Large intestine (tissue), 3 donors: ENCODE data around the gene TTYH3. TPM values are rescaled to one million over a fixed set of nuclear protein-coding genes. Genes with fewer than 3 reads are reported as not detected.

Experiments
- DNase-seq, 2 donors: peaks; one replicate each; pipeline versions ENCODE4 v3.0.0 to v3.0.0-alpha.2; 2013
- H3K27ac ChIP-seq: one replicate; pipeline ENCODE4 v1.5.1; 2013; ENCODE audit warnings: low read length
- H3K27me3 ChIP-seq: 2 replicates; pipeline ENCODE4 v1.6.1; 2013; ENCODE audit warnings: low read length; ENCODE audit not compliant: control insufficient read depth, insufficient read depth
- H3K36me3 ChIP-seq: 2 replicates; pipeline ENCODE4 v1.6.1; 2013; ENCODE audit warnings: low read length; ENCODE audit not compliant: control insufficient read depth, insufficient read depth
- H3K4me1 ChIP-seq: one replicate; pipeline ENCODE4 v1.6.1; 2013; ENCODE audit warnings: low read length; ENCODE audit not compliant: control insufficient read depth, insufficient read depth
- H3K4me3 ChIP-seq: one replicate; pipeline ENCODE4 v1.5.1; 2013; ENCODE audit warnings: low read length
- H3K9me3 ChIP-seq: one replicate; pipeline ENCODE4 v1.6.1; 2013; ENCODE audit warnings: mild to moderate bottlenecking, low read depth, low read length, moderate library complexity; ENCODE audit not compliant: control insufficient read depth
- WGBS: methylation state at CpG from one replicate; pipeline ENCODE4 v1.1.5; 2013; ENCODE audit warnings: low lambda C conversion rate; ENCODE audit not compliant: insufficient coverage; 5-methylcytosine and 5-hydroxymethylcytosine counted together
- polyA plus RNA-seq: library from polyadenylated mRNA; unstranded; fragments of 120-200 nt; gene quantifications from one replicate; pipeline ENCODE4 v1.2.1, GENCODE V29; 2013

TTYH3 gene
- polyA plus RNA-seq, 1 donor, result 152 TPM

GRCh38 chr7:2659556-2660358, 28.0 kb downstream of the TTYH3 start:
- no peak overlapping the region for H3K4me3 ChIP-seq
- peaks cover 11% of the 10 kb centered on the region for H3K4me1 ChIP-seq
- no peak for DNase-seq
- peaks cover 78% of the 10 kb centered on the region for H3K36me3 ChIP-seq
- WGBS, result no CpG with 5 or more reads among the region's 36 CpGs
- H3K27me3 ChIP-seq, result no peaks in the 10 kb centered on the region
- no peak overlapping the region for H3K27ac ChIP-seq
- no peaks in the 10 kb centered on the region for H3K9me3 ChIP-seq

DNA sequence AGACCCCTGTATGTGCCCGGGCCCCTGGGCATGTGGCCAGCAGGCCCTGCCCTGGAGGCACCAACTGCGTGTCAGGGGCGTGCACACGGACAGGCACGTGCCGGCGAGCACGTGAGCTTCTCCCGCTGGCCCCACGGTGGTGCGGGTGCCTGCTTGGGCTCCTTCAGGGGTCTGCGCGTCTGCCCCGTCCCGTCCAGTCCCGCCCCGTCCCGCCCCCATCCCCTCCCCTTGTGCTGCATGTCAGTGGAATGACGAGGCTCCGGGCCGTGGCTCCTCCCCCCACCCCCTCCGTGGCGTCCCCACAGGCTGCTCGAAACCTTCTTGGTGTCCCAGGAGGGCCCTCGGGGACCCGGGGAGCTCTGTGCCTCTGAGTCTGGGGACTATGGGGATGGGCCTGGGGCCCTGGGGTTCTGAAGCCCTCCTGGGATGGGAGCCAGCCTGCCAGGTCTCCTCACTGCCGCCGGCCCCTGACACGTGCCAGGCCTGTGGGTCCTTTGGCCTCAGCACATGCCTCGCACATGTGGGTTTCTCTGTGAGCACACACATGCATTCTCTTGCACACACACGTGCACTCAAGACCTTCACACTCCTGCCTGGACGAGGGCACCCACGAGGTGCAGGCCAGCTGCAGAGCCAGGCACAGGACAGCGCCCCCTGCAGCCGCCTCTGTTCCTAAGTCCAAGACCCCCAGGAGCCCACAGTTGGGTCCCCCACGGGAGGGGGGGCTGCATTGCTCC, 28.7 kb downstream of the TTYH3 start:
- Histone ChIP-seq H3K27ac (no peak overlapping the region), H3K9me3 (peaks cover 3% of the 10 kb centered on the region), H3K27me3 (no peaks in the 10 kb centered on the region), H3K4me1 (peaks cover 11% of the 10 kb centered on the region), H3K36me3 (peaks cover 73% of the 10 kb centered on the region), H3K4me3 (no peak overlapping the region)
- DNase-seq, result no peak
- no CpG with 5 or more reads among the region's 36 CpGs for WGBS

- H3K9me3 ChIP-seq, result peaks cover 6% of the 10 kb centered on the region
- H3K27ac ChIP-seq, result no peak overlapping the region
- WGBS, result no CpG with 5 or more reads among the region's 10 CpGs
- H3K27me3 ChIP-seq, result no peaks in the 10 kb centered on the region
- no peak overlapping the region for H3K4me3 ChIP-seq
- H3K4me1 ChIP-seq, result peaks cover 11% of the 10 kb centered on the region
- DNase-seq, result no peak
- H3K36me3 ChIP-seq, result peaks cover 67% of the 10 kb centered on the region
These were observed 29.3 kb downstream of the TTYH3 start for GRCh38 chr7:2661096-2661449.

DNA sequence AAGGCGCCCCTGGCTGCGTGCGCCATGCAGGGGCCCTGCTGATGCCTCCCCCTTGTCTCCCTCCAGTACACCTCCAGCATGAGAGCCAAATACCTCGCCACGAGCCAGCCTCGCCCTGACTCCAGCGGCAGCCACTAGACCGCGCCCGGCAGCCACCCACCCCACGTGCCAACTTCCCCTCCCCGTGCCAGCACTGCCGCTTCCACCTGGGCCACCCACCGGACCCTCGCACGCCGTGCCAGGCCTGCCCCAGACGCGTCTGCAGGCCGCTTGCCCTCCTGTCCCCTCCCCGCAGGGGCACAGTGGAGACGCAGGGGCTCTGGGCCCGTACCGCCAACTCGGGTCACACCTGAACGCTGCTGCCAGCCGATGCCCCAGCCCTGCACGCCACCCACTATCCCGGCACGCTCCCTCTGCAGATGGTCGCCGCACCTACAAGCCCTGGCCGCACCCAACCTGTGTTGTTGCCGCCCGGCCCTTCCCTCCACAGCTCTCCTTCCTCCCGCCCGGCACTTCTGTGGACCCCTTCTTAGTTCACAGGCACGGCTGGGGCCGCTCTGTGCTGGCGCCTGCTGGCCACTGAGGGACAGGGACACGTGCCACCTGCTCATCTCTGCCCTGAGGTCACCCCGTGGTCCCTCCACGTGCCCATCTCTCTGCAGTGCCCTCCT, 30.0 kb downstream of the TTYH3 start:
- Histone ChIP-seq H3K27ac (no peak overlapping the region), H3K27me3 (no peaks in the 10 kb centered on the region), H3K4me3 (no peak overlapping the region), H3K4me1 (peaks cover 12% of the 10 kb centered on the region), H3K9me3 (peaks cover 6% of the 10 kb centered on the region), H3K36me3 (peaks cover 61% of the 10 kb centered on the region)
- no peak for DNase-seq
- WGBS, result no CpG with 5 or more reads among the region's 43 CpGs

- no peak for DNase-seq
- peaks cover 15% of the 10 kb centered on the region for H3K4me1 ChIP-seq
- no CpG with 5 or more reads among the region's 33 CpGs for WGBS
- no peaks in the 10 kb centered on the region for H3K27me3 ChIP-seq
- no peak overlapping the region for H3K4me3 ChIP-seq
- H3K27ac ChIP-seq, result no peak overlapping the region
- peaks cover 6% of the 10 kb centered on the region for H3K9me3 ChIP-seq
- peaks cover 53% of the 10 kb centered on the region for H3K36me3 ChIP-seq
These were observed 30.7 kb downstream of the TTYH3 start for GRCh38 chr7:2662273-2663120.

DNA sequence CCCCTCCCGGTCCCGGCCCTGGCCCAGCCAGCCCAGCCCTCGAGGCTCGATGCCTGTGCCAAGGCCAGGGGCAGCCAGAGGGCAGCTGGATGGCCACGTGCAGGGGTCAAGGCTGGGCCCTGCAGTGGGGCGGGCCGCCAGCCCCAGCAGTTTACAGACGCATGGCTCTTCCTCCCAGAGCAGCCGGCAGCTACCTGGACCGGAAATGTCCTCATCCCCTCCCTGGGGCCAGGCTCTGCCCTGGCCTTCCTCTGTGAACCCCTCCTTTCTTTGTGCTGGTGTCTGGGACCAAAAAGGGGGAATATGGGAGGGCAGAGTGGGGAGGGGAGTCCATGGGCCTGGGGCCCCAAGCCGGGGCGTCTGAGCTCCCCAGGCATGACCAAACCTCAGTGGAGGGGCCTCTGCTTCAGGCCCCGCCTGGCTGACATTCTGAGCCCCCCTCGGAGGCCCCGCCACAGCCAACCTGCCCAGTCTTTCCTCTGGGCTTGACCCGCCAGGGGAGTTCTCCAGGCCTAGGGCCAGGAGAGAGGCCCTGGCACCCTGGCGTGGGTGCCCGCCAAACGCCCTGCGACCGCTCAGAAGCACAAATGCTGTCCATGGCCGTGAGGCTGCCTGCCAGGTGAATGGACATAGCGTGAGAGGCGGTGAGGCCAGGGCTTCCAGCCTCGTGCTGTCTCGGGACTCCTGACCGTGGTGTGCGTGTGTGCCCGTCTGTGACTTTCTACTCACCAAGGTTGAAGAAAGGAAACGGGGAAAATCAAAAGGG, 31.5 kb downstream of the TTYH3 start:
- peaks cover 6% of the 10 kb centered on the region for H3K9me3 ChIP-seq
- H3K4me3 ChIP-seq, result no peak overlapping the region
- WGBS, result no CpG with 5 or more reads among the region's 30 CpGs
- no peak overlapping the region for H3K27ac ChIP-seq
- peaks cover 17% of the 10 kb centered on the region for H3K4me1 ChIP-seq
- peak in 1 of 2 donors; percentile 36 for DNase-seq
- H3K36me3 ChIP-seq, result peaks cover 45% of the 10 kb centered on the region
- no peaks in the 10 kb centered on the region for H3K27me3 ChIP-seq

DNA sequence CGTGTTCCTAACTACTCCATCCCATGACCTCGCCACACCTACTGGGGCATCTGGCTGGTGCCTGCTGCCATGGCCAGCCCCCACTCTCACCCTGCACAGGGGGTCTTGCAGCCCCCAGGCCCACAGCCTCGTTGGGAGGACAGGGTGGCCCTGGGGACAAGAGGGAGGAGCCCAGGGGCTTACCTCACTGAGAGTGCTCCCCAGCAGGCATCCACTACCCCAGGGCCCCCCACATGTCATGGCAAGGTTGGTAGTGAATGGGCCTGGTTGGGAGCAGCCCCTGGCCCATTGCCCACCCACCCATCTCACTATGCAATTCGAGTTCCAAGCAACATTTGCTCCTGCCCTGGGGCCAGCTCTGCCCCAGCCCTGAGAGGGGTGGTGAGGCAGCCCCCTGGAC, 32.2 kb downstream of the TTYH3 start:
- no peak for DNase-seq
- H3K27me3 ChIP-seq, result no peaks in the 10 kb centered on the region
- H3K4me3 ChIP-seq, result no peak overlapping the region
- H3K4me1 ChIP-seq, result peaks cover 17% of the 10 kb centered on the region
- H3K9me3 ChIP-seq, result peaks cover 6% of the 10 kb centered on the region
- peaks cover 38% of the 10 kb centered on the region for H3K36me3 ChIP-seq
- WGBS, result no CpG with 5 or more reads among the region's 4 CpGs
- no peak overlapping the region for H3K27ac ChIP-seq

GRCh38 chr7:2665359-2665791, 33.6 kb downstream of the TTYH3 start:
- DNase-seq, result no peak
- H3K4me1 ChIP-seq, result peaks cover 17% of the 10 kb centered on the region
- peaks cover 6% of the 10 kb centered on the region for H3K9me3 ChIP-seq
- H3K27me3 ChIP-seq, result no peaks in the 10 kb centered on the region
- H3K27ac ChIP-seq, result no peak overlapping the region
- no CpG with 5 or more reads among the region's 33 CpGs for WGBS
- no peak overlapping the region for H3K4me3 ChIP-seq
- H3K36me3 ChIP-seq, result peaks cover 26% of the 10 kb centered on the region

GRCh38 chr7:2666155-2666554, 34.4 kb downstream of the TTYH3 start:
- no peaks in the 10 kb centered on the region for H3K27me3 ChIP-seq
- H3K4me1 ChIP-seq, result peaks cover 17% of the 10 kb centered on the region
- peaks cover 19% of the 10 kb centered on the region for H3K36me3 ChIP-seq
- no peak for DNase-seq
- peaks cover 6% of the 10 kb centered on the region for H3K9me3 ChIP-seq
- H3K4me3 ChIP-seq, result no peak overlapping the region
- WGBS, result no CpG with 5 or more reads among the region's 6 CpGs
- H3K27ac ChIP-seq, result no peak overlapping the region
